ENCODE data around the gene PREX1.

PREX1 gene

DNA sequence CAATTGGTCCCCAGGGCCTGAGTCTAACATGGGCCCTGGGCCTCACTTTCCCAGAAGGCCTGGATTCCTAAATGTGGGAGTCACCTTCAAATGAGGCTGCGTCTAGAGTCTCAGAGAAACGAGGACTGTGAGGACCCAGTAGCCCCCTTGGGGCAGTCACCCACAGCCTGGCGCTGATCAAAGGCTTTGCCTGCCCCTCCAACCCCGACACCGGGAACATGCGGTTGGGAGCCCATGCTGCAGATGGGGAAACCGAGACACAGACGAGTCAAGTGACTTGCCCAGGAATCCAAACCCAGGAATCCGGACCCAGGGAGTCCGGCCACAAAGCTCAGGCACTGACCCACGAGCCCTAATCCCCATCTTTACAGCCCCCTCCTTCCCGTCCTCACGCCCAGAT lies 209.7 kb downstream of the PREX1 start:
- no peak for DNase-seq

DNA sequence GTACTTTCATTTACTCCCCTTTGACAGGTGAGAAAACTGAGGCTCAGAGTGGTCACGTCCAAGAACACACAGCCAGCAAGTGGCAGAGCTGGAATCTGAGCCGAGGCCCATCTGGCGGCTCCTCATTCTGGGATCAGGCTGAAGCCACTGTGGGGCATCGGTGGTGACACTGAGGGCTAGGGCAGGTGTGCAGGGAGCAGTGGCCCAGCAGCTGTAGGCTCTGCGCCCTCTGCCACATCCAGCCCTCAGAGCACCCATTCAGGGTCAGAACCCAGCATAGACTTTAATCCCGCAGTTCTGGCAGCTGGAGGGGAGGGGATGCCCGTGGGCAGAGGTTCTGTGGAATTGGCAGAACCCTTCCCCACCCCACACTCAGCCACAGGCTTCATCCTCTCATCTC lies 210.3 kb downstream of the PREX1 start:
- DNase-seq: no peak

DNA sequence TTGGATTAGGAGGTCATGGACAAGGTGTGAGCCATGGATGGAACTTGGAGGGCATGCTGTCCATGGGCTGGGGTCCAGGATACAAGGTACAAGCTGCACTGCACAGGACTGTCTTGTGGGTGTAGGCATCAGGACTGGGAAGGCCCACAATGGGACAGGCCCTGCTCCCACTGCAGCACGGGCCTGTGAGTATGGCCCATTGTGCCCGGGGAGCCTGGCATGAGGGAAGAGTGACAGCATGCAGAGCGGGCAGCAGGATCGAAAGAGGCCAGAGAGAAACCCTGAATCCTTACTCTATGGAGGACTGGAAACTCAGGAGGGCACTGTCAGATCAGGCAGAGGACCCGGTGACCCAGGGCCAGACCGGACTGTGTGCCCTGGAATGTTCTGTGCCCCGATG lies 211.3 kb downstream of the PREX1 start:
- DNase-seq: no peak

DNA sequence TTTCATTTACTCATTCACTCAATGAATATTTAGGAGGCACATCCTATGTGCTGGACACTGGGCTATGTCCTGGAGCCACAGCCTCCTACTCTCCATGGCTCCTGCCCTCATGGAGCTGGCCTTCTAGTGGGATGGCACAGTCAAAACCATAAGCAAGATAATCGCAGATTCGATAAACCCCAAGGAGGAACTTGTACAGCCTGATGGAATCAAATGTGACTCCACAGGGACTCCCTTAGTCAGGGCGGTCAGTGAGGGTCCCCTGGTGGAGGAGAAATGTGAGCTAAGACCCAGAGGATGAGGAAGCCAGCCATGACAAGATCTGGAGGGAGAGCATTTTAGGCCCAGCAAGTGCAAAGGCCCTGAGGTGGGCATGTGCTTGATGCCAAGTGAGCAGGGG lies 211.9 kb downstream of the PREX1 start:
- no peak for DNase-seq

DNA sequence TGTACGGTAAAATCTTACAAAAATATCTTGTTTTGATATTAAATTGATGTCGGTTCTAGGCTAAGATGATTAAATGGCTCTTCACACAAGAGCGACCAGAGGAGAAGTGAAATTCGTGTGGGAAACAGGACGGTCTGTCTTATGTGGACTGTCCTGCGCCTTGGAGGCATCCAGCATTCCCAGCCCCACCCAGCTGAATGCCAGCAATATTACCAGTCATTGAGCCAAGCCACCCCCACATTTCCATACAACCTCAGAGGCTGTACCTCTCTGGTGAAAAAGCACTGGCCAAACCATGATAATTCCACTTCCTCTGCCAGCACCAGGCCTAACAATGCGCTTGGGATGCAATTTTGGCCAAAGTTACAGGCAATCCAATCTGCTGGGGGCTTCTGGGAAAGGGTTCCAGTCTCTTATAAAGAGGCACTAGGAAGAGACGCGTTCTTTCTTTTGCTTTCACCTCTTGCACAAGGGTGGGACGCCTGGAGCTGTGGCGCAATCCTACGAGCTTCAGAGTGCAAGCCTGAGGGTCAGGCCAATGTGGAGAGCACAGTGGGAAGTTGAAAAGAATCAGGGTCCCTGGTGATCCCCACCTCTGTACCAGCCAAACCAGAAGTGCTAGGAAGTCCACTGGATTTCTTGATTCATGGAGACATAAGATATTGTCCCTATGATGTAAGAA lies 213.1 kb downstream of the PREX1 start:
- DNase-seq: no peak

DNA sequence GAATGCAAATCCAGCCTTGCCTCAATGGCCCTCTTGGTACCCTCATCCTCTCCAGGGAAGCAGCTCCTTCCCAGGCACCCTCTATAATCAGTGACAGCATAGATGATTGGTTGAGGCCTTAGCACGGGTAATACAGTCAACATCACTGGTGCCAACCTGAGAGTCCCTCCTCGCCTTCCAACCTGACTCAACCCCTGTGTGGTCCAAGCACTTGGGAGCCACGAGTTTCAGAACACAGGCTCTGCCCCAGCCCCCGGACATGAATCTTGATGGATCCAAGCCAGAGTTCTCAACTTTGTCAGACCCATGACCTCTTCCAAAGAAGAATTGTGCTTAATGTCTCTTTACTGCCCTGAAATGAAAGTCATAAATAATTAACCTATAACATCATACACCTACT lies 213.9 kb downstream of the PREX1 start:
- DNase-seq: no peak

DNA sequence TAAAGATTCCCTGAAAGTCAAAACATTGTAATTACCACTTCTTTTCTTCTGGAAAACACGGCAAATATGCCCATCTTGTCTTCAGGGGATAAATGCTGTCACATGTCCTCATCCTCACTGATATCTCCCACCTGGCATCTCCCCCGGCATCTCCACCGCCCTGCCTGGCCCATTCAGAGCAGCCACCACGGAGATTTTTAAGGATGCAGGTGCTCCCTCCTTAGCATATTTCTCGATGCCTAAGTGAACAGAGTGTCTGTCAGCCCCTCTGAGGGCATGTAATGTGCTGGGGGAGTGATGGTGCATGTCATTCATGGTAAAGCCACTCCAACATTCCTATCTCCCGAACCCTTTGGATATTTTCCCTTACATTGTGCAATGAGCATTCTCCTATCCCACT lies 215.5 kb downstream of the PREX1 start:
- DNase-seq: no peak

DNA sequence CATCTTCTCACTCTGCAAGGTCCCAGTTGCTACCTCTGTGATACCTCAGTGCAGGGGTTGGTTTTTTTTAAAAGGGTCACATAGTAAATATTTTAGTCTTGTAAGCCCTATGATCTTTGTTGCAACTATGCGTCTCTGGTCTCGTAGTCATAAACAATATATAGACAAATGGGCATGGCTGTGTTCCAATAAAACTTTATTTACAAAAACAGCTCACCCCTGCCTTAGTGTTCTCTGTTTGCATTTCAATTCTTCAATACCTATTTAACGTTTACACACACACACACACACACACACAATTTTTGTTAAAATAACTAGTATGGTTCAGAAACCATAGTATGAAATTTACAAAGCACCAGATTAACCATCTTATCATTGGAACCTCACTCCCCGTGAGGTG lies 216.8 kb downstream of the PREX1 start:
- no peak for DNase-seq

DNA sequence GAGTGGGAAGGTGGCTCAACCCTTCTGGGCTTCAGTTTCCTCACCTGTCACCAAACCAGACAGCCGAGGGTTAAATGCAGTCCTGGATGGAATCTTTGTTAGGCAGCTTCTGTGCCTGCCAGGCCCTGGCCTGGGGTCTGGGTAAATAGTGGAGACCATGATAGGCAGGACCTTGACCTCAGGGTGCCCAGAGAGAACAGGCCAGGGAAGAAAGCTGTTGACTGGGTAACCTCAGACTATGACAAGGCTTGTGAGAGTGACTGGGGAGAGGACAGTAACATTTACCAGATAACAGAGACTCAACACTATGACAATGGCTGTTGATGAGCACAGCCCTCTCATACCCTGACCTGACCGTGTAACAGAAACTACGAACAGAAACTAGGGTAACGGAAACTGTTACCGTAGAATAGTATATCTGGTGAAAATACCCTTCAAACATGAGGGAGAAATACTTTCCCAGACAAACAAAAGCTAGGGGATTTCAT lies 218.3 kb downstream of the PREX1 start:
- DNase-seq: no peak

DNA sequence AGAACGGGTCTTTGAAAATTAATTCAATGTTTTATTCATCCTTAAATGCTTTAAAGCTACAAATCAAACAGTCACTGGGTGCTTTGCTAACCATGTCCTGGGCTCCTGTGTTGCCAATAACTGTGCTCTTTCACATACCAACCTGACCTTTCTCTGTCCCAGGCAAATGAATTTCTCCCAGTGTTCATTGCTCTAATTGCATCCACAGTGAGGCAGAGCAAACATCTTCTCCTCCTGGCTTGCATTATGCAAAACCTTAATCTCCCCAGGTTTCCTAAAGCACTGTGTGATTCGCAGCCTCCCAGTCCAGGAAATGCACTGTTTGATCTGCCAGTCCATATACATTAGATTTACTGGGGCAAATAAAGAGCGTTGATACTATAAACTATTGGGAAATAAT lies 219.0 kb downstream of the PREX1 start:
- DNase-seq: no peak

DNA sequence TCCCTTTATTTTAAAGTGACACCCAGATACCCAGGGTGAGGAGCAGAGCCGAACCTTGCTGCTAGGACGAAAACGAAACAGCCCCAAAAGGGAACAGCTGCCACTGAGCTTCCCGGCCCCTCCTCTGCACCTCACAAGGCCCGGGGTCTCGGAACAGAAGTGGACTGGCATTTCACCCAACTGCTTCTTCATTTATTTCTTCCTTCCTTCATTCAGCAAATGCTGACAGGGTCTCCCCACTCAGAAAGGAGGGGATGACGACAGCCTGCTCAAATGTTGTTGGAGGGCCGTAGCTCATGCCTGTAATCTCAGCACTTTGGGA lies 220.3 kb downstream of the PREX1 start:
- no peak for DNase-seq

DNA sequence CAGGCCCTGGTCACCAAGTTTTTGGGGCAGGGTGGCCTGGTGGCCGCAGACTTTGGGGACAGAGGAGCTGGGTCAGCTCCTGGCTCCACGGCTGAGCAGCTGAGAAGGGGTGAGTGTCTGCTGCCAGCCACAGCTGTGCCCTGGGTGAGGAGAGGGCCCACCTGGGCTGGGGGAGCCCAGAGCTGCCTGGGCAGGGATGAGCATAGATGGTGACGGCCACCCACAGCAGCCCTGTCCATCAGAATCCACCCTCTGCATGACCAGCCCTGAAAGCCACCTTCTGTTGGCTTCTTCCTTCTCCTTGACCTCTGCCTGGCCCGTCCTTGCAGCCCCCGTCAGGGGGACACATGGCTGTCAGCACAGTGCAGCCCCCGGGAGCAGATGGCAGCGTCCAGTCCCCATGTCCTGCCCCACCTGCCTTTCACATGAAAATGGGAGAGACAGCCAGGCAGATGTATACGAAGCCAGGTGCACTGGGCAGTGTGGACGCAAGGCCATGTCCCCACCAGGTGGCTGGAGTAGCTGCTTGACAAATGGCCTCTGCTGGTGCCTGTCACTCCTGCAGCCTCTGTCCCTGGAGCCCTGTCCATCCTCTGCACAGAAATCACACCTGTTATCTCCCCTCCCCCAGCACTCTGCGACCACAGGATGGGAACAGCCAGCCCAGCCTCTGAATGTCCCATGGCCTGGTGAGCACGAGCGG lies 220.8 kb downstream of the PREX1 start:
- DNase-seq: no peak

DNA sequence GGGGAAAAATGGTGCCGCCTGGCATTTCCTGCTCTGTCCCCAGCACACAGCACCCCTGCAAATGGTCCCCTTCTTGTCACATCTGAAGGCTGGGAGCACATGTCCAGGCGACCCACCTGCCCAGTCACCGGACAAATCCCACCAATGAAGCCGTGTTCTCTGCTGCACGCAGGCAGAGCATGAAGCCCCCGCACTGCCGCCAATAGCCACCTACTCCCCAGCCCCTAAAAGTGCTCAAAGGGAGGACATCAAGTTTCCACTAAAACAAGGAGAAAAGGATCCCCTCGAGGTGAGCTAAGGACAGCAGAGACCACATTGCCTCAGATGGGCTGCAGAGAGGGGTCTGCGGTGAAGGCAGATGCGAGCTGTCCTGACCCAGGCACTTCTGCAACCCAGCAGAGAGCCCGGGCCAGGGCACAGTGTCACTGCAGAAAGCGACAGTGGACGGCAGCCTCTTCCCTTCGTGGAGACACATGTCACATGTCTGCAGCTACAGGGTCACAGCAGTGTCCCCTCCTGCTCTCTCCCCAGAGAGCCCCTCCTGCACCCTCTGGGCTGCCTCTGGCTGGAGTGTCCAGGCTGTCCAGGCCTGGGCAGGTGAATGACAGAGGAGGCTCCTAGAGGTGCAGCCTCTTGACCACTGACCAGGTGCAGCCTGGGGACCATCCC lies 221.5 kb downstream of the PREX1 start:
- DNase-seq: no peak

DNA sequence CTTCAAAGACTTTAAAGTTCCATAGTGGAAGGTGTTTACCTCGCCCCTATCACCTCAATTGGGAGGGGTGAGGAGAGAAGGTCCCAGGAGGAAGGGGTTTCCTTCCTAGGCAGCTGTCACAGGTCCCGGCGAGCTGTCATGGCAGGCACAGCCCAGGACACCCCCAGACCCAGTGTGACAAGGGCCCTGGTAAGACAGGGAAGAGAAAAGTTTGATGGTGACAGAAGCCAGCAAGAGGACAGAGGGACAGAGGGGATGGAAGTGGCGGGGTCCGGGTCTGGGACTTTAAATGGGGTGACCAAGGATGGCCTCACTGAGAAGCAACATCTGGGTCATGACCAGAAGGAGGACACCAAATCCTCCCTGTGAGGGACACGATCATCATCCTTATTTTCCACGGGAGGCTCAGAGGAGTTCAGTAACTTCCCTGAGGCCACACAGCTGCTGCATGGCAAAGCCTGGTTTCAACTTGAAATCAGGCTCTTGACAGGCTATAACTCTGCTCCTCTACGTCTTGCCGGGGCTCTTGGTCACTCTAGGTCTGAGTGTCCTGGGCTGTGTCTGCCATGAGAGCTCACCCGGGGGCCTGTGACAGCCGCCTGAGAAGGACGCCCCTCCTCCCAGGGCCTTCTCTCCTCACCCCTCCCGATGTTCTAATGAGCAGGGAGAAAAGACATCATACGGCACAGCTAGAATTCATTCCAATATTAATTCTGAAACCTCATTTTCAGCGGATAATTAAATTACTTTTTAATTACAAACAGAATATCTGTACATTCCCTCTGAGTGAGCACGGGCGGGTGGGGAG lies 222.2 kb downstream of the PREX1 start:
- DNase-seq: no peak

DNA sequence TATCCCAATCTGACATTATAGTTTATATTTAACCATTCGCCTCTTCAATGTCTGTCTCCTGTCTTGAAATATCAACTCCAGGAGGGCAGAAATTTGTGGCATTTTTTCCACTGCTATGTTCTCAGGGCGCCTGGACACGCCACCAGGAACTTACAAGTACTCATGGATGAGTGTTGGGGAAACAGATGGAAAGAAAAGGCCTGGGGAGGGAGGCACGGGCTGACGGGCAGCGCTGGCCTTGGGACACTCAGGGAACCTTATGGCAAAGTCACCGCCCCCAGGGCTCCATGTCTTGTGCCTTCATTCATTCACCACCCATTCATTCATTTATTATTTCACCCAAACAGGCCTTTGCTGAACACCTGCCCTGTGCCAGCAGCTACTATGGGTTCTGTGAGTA lies 222.9 kb downstream of the PREX1 start:
- no peak for DNase-seq

DNA sequence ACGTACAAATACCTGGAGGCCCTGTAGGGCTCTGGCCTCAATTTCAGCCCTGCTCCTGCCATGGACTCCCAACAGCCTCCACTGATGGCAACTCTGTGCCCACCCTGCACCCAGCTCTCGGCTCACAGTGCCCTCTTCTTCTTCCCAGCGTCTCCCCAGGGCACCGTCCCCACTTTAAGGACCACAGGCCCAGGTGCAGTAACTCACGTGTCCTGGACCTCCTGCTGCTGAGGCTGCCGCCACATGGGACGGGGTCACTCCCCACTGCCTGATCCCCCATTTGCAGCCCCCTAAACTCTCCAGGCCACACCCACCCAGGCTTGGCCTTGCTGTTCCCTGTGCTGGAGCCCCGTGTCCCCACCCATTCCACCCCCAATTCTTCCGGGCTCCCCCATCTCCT lies 223.4 kb downstream of the PREX1 start:
- no peak for DNase-seq

DNA sequence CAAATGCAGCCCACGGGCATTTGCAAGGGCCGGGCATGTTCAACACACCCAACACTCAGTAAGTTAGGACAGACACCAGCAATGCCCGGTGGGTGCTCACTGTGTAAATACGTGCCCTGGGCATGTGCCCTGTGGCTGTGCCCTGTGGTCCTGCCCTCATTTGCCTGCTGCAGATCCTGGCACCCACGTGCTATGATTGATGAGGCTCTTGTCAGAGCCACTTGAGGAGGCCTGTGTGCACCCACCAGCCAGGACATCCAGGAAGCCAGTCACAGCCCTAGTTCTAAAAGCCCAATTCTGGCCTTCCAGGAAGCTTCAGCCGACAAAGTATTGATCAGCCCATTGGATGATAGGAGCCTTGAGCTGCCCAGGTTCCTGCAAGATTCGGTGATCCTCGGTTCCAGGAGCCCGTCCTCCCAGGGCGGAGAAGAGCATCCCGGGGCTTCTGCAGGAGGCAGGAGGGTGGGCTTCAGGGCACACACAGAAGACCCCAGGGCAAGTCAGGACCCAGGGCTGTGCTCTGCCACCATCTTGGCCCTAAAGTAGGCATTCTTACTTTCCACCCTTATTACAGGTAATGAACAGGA lies 223.9 kb downstream of the PREX1 start:
- DNase-seq: no peak

DNA sequence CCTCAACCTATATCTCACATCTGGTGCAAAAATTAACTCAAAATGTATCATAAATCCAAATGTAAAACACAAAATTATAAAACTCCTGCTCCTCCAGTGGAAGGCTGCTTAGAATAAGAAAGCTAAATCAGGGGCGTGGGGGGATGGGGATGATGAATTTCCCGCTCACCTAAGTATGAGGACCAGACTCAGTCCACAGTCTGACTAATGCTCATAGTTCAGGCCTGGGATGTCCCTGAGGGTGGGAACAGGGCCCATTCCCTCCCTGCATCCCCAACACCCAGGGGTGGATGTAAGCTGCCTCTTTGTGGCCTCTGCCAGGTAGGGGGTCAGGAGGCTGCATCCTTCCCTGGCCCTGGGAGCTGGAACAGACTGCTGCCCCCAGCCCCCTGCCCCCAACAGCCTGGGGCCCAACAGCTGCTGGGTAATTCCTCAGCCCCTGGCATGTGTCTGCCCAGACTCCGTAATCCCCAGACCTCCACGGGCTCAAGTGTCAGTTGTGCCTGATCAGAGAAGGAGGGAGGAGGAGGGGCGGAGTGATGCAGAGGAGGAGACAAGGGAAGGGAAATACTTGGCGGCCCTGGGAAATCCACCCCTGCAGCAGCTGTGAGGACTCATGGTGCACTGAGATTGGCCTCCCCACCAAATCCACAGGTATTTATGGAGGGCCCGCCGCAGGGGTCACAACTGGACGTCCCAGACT lies 224.5 kb downstream of the PREX1 start:
- DNase-seq: peak; percentile 6

DNA sequence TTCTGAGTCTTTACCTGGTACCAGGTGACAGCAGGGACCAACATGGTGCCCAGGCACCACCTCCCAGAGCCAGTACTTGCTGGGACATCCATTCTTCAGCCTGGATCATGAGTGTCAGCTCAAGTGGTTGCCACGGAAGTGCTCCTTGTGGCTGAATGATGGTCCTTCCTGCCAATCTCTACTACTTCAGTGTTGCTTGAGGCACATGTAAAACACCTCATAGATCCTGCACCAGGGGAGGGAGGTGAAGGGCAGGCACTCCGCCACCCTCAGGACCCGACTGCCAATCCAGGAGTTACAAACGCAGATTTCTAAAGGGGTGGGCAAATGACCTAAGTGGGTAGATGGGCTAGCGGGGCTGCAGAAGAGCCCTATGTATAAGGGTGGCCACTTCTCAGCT lies 226.0 kb downstream of the PREX1 start:
- DNase-seq: no peak

DNA sequence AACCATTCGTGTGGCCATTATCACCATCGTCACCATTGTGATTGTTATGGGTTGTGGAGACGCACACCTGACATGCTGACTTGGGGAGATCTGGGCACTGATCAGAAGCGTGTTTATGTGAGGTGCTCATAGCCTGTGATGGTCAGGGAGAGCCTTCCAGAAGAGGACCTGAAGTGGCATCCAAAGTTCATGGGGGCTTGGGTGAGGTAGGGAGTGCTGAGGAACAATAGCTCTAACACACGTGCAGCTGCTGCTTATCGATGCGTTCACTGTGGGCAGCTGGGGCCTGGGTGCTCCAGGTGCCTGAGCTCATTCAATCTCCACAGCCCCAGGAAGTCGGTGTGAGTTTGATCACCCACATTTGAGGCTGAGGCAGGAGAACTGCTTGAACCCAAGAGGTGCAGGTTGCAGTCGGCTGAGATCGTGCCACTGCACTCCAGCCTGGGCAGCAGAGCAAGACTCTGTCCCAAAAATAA lies 227.3 kb downstream of the PREX1 start:
- no peak for DNase-seq

DNA sequence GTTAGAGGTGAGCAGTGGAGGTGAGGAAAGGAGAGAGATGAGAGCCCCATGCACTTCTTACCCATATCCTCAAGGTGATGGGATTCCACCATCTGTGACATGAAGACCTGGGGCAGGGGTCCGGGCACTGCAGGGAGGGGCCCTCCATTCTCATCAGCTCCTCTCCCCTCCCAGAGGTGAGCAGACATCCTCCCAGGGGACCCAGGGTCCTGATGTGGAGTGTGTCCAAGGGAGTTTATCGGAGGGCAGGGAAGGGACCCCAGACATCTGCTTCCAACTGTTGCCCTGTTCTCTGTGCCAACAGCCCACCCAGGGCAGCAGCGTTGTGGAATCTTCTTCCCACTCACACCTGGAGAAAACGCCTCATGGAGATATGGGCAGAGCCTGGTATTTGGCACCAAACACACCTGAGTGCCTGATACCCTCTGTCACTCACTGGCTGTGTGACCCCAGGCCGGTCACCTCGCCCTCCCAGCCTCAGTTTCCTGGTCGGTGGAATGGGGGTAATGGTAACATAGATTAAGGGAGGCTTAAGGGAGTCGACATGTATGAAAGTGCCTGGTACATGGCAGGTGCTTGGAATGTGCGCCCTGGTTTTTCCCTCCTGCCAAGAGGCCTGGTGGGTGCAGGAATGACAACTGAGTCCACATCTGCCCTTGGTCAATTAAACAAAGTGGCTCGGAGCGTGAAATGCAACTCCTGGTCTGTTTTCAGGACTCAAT lies 227.9 kb downstream of the PREX1 start:
- no peak for DNase-seq

Data from fibroblast of skin of abdomen (primary cell).